HS-5 (cell line): ENCODE data around the gene FKBP7.
"Not testable (repeated sequence)": the region's sequence is repeated elsewhere in the genome, so short reads cannot be mapped to it uniquely, and the experiment has no call there.

Source experiments
- DNase-seq: peaks from one replicate; pipeline ENCODE4 v3.0.0-alpha.2; 2012; ENCODE audit warnings: low read depth

The FKBP7 gene, protein sequence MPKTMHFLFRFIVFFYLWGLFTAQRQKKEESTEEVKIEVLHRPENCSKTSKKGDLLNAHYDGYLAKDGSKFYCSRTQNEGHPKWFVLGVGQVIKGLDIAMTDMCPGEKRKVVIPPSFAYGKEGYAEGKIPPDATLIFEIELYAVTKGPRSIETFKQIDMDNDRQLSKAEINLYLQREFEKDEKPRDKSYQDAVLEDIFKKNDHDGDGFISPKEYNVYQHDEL

DNA sequence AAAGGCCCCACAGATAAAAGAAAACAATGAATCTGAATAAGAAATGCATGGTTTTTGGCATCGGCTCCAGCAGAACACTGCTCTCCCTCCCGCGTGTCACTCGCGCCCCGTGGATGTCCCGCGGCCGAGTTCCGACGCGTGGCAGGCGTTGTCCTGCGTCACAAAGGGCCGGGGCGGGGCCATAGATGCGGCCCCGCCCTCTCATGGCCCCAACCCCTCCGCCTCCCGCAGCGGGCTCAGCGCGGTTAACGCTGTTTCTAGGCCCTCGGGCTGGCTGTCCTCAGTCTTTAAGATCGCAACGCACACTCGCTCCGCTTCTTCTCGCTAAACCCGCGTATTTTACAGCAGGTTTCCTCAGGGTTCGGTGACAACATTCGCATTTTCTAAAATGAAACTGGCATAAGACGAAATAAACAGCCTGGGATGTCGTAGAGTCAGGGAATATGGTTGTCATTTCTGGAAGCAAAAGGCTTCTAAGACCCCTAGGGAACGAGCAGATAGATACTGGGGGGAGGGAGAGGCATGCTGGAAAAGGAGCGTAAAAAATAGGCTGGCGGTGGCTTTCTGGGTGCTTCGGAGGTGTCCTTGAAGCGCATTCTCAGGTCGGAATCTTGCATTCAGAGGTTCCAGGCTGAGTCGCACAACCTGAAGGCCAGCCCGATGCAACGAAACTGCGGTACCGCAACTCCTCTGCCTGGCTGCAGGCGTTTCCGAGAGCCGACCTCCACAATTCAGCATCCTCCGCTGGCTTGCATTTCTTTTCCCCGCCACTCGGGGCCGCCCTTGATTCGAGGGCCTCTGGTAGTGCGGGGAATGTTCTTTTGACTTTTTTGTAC lies at the start of gene FKBP7:
FKBP7 (minus strand) TSS at position 162 of the 836 bp plus-strand sequence; CDS start at position 61, 101 bp downstream.
- peak; percentile 57 for DNase-seq

DNA sequence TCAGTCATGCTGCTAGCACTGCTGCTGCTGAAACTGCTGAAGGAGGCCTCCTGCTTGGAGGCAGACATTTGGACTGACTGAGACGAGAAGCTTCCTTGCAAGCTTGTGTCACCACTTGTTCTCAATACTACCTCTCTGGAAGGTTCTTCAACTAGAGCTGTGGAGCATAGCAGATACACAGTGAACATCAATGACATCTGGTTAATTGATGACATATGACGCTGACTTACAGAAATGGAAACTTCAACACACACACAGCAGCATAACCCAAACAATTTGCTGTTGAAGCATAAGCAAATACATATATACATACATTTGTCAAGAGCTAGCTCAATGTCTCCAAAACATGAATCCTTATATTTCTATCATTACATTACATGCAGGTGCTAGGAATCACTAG lies 49.2 kb upstream of the FKBP7 start:
- no peak for DNase-seq

GRCh38 chr2:178526256-178526655 lies 47.9 kb upstream of the FKBP7 start:
- no peak for DNase-seq

DNA sequence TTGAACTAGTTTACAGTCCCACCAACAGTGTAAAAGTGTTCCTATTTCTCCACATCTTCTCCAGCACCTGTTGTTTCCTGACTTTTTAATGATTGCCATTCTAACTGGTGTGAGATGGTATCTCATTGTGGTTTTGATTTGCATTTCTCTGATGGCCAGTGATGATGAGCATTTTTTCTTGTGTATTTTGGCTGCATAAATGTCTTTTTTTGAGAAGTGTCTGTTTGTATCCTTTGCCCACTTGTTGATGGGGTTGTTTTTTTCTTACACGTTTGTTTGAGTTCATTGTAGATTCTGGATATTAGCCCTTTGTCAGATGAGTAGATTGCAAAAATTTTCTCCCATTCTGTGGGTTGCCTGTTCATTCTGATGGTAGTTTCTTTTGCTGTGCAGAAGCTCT lies 47.1 kb upstream of the FKBP7 start:
- not testable (repeated sequence) for DNase-seq

- not testable (repeated sequence) for DNase-seq
Measured at GRCh38 chr2:178525010-178525409, 46.6 kb upstream of the FKBP7 start.

DNA sequence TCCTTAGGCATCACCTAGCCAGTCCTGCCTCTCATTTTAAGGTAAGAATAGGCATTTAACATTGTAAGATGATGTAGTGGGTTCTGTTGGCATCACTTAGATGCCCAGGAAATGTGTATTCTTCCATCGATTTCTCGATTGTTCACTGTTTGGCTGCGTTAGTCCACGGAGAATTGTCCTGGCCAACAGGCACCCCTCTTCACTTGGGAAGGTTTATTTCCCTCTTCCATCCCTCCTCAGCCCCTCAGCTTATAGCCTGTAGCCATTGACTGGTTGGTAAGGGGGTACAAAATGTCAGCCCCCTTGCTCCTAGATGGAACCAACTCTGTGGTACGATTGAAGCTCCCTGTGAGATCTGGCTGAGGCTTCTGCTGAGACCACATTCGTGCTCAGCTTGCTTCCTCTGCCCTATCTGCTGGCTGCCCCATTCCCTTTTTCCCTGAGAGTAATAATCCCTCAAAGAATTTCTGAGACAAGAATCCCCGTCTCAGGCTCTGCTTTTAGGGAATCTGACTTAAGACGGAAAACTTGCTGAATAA lies 45.3 kb upstream of the FKBP7 start:
- DNase-seq = no peak

GRCh38 chr2:178522950-178523595 lies 44.7 kb upstream of the FKBP7 start:
- DNase-seq = no peak

DNA sequence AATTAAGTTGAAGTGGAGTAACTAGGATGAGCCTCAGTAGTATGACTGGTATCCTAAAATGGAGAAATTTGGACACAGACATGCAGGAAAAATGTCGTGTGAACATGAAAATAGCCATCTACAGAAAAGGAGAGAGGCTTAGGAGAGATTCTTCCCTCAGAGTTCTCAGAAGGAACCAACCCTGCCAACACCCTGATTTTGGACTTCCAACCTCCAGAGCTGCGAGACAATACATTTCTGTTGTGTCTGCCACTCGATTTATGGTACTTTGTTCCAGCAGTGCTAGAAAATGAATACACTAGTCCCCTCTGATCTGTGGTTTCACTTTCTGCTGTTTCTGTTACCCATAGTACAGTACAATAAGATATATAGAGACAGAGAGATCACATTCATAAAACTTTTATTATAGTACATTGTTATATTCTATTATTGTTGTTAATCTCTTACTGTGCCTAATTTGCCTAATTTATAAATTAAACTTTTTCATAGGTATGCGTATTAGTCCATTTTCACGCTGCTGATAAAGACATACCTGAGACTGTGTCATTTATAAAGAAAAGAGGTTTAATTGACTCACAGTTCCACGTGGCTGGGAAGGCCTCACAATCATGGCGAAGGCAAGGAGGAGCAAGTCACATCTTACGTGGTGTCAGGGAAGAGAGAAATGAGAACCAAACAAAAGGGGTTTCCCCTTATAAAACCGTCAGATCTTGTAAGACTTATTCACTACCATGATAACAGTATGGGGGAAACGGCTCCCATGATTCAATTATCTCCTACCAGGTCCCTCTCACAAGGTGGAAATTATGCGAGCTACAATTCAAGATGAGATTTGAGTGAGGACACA lies 43.1 kb upstream of the FKBP7 start:
- no peak for DNase-seq

- DNase-seq = no peak
Measured at GRCh38 chr2:178517496-178517895, 39.1 kb upstream of the FKBP7 start.

GRCh38 chr2:178514664-178515063 lies 36.3 kb upstream of the FKBP7 start:
- DNase-seq = peak; percentile 90

DNA sequence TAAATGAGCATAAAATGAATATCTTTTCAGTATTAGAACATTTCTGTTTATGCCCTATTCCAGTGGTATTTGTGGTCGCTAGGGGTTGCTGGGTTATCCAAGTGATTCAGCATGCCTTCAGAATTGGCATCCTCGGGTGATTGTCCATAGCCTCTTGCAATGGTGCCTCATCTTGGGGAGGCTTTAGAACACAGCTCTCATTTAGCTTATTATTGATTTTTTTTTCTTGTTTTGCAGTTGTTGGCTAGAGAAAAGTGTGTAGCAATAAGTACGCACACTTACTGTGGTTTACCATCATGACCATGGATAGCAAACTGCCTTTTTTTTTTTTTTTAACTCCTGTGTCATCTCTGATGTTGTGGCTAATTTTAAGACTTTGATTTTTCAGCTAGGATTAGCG lies 35.5 kb upstream of the FKBP7 start:
- DNase-seq = no peak

DNA sequence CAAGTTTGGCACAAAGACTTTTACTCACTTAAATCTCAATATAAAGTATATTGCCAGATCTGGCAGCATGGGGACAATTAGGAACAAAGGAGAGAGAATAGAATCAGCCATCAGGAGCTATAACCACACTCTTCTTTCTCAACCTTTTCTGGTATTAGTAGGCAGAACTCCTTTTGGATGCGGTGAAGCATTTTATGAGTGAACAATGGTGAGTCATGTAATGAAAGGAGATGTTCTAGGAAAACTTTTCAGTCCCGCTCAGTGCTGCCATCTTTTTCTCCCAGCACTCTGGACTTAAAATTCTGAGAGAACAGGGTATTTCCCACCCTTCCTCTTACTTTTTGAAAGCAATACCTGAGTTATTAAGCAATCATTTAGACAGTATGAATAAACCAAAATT lies 34.1 kb upstream of the FKBP7 start:
- no peak for DNase-seq

DNA sequence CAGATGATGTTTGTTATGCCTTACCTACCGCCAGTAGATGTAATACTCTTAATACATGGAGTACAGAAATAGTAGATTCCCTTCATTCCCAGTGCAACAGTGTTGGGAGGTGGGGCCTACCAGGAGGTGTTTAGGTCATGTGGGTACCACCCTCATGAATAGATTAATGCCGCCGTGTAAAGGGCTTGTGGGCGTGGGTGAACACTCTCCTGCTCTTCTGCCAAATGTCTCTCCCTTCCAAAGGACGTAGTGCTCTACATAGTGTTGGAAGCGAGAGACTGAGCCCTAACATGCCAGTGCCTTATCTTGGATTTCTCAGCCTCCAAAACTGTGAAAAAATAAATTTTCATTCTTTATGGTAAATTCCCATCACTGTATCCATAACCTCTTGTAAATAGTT lies 32.0 kb upstream of the FKBP7 start:
- no peak for DNase-seq

DNA sequence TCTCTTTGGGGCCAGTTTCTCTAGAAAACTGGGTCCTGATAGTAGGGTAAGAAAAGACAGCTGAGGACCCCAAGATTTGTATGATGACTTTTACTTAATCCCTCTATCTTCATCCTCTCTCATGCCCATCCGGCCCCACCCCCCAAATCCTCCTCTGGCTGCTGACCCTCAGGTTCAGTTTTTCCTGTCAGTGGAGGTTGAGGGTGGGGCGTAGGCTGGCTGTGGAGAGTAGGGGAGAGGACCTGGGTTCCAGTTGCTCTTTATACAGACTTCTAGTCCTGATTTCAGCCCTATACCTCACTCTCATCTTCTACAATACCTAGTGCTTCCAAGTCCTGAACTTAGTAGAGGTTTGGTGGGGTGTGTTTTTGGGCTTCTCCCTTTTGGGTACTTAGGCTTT lies 30.2 kb upstream of the FKBP7 start:
- no peak for DNase-seq

GRCh38 chr2:178506949-178507348 lies 28.5 kb upstream of the FKBP7 start:
- DNase-seq = no peak

- no peak for DNase-seq
Measured at GRCh38 chr2:178506524-178506923, 28.1 kb upstream of the FKBP7 start.

DNA sequence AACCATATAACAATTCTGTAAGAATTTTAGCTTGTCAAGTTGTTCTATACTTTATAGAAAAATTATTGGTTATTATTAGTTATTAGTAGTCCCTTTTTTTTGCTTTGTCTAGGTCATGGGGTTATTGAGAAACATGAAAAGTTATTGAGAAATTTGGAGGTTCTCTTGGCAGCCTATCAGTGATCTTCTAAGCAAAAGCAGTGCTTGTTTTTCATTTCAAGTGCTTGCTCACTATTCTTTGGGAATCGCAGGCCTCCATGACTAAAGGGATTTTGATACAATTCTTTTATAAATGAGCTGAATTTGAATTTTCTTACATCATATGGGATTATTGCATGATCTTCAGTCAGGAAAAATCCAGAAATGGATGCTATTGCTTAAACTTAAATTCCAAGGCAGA lies 27.7 kb upstream of the FKBP7 start:
- no peak for DNase-seq

- no peak for DNase-seq
Measured at GRCh38 chr2:178502751-178503150, 24.4 kb upstream of the FKBP7 start.

- no peak for DNase-seq
Measured at GRCh38 chr2:178499640-178500039, 21.2 kb upstream of the FKBP7 start.

DNA sequence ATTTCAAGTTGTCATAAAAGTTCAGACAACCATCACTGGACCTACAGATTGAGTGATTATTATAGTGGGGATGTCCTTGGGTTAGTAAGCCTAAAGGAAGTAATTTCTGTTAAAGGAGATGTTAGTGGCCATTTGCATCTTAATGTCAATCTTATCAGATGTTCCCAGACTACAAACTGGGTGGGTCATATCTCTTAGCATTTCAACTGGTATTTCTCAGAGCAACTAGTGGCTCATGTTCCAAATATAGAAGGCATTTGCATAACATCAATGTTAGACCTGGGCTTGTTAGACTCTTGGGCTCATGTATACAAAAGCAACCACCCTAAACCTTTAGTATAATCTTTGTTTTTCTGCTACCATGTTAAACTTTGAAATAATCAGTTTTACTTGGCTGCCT lies 19.7 kb upstream of the FKBP7 start:
- no peak for DNase-seq

DNA sequence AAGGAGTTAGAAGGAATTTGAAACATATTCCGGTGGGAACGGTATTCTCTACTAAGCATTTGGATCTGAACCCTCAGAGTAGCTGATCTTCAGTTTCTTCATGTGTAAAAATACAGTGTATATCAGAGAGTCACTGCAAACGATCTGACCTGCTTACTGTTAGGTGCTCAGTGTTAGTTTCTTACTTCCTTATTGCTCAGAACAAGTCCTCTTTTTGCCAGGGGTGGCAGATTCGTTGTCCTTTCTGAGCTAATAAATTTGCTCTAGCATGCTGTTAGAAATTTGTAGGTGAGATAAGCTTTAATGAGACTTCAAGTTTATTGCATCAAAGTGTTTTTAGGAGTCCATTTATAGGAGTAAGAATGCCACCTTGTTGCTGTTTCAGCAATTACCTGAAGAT lies 17.6 kb upstream of the FKBP7 start:
- no peak for DNase-seq

DNA sequence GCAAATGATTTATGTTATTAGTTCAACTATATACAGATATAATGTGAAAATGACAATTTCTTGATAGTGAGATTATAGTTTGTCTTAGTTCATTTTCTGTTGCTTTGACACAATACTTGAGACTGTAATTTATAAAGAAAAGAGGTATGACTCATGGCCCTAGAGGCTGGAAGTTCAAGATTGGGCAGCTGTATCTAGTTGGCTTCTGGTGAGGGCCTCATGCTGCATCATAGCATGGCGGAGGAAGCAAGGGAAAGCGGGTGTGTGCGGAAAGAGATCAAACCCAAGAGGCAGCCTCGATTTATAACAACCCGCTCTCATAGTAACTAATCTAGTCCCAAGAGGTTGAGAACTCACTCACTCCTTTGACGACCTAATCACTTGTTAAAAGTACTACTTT lies 13.2 kb upstream of the FKBP7 start:
- DNase-seq = no peak
